CD4-positive, alpha-beta T cell treated with Interleukin-6 at 100 ng/mL for 8 hours (primary cell): Measurements from ENCODE around the gene APH1A.
A peak's percentile ranks its signal among the peaks of the same experiment; 100 is the strongest.
"Not testable (repeated sequence)": the region's sequence is repeated elsewhere in the genome, so short reads cannot be mapped to it uniquely, and the experiment has no call there.

ENCODE experiments used
- DNase-seq: peaks from one replicate; pipeline ENCODE4 v3.0.0-alpha.2; 2020; ENCODE audit warnings: mixed read lengths, low spot score

Gene APH1A

GRCh38 chr1:150268340-150268704, 494 bp downstream of the APH1A start:
- peak; percentile 27 for DNase-seq

GRCh38 chr1:150267896-150268295, 920 bp downstream of the APH1A start:
- no peak for DNase-seq

DNA sequence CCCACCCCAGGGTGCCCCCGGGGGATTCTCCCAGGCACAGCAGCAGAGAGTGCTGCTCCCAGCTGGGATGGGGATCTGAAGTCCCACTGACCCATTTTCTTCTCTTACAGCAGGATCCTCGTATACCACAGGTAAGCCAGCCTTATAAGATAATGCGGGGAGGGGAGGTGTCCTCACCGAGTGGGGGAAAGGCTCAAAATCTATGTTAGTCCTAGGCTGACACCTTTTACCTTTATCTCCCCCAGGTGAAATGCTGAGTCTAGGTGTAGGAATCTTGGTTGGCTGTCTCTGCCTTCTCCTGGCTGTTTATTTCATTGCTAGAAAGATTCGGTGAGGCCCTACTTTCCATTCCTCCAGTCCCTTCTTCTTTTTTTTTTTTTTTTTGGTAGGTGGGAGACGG, 5.3 kb downstream of the APH1A start:
- DNase-seq = no peak

GRCh38 chr1:150262388-150263320, 6.2 kb downstream of the APH1A start:
- no peak for DNase-seq

DNA sequence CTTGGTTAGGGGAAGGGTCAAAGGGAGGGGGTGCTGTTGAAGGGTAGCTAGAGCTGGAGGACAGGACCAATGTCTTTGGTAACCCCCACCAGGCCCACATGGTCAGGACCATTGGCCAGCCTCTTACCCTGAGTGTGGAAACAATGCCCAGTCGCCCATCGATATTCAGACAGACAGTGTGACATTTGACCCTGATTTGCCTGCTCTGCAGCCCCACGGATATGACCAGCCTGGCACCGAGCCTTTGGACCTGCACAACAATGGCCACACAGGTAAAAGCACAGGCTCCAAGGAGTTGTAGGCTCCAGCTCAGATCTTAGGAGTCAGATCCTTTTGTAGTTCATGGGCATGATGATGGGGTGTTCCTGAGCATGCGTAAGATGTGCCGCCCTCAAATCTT, 7.4 kb downstream of the APH1A start:
- DNase-seq = no peak

DNA sequence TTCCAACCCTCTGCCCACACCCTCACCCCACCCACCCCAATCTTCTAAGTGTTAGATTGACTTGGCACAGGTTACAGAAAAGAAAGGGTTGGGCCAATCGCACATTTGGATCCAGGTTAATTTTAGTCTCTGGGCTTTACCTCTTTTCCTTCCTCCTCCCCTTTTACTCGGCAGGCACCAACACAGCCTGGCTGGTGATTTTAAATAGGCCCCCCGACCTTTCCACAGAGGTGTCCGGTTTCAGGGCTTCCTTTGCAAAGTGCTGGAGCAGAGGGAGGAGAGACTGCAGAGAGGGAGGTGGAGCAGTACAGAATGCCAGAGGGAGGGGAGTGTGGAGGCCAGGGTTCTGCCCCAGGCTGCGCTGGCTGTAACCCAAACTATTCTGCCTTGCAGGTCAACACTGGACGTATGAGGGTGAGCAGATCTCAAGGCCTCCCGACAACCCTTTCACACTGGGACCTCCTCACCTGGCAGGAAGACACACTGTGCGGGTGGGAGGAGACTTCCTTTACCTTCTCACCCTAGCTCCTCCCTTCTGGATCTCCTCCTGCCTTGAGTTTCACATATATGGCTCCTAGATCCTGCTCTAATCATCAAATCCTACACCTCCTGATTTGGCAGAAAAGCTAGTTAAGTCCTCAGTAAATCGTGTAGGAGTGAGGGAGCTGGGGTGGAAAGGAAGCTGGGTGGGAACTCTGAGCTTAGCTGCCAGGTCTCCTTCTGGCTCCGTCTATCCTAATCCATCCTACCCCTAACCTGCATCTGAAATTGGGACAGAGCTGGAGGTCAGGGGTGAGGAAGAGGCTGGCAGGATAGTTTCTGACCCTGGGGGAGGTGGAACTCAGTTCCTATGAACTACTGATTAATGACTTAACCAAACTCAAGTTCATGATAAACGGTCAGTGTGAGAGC, 8.8 kb downstream of the APH1A start:
- DNase-seq = no peak

- DNase-seq = no peak
Measured at GRCh38 chr1:150259217-150259616, 9.6 kb downstream of the APH1A start.

DNA sequence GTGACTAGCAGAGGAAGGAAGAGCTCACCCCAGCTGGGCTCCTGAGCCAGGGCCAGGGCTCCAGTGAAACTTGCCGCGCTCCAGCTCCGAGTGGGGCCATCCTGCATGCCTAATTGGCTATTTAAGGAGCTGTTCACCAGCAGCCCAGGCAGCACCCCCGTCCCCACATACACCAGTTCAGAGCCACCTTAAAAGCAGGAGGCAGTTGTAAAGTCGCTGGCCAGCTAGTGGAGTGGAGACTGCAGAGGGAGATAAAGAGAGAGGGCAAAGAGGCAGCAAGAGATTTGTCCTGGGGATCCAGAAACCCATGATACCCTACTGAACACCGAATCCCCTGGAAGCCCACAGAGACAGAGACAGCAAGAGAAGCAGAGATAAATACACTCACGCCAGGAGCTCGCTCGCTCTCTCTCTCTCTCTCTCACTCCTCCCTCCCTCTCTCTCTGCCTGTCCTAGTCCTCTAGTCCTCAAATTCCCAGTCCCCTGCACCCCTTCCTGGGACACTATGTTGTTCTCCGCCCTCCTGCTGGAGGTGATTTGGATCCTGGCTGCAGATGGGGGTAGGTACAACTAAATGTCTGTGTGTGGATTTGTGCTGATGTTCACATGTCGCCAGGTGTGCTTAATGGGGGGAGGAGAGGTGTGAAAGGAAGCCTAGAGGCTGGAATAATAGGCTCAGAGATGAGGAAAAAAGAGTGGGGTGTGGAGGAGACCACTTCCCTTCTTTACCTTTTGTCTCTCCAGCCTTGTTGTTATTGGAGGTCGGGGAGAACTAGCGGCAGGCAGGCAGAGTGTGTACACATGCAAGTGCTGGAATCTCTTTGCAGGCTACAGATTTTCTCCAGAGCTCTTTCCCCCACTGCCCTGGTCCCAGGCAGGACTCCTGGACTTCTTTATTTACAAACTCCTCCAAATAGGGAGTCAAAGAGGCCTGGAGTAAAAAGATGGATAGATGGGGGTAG, 10.9 kb downstream of the APH1A start, which contains the start of gene CA14:
CA14 (plus strand) TSS at position 151 of the 962 bp plus-strand sequence; CDS start at position 506, 355 bp downstream.
- DNase-seq = no peak

DNA sequence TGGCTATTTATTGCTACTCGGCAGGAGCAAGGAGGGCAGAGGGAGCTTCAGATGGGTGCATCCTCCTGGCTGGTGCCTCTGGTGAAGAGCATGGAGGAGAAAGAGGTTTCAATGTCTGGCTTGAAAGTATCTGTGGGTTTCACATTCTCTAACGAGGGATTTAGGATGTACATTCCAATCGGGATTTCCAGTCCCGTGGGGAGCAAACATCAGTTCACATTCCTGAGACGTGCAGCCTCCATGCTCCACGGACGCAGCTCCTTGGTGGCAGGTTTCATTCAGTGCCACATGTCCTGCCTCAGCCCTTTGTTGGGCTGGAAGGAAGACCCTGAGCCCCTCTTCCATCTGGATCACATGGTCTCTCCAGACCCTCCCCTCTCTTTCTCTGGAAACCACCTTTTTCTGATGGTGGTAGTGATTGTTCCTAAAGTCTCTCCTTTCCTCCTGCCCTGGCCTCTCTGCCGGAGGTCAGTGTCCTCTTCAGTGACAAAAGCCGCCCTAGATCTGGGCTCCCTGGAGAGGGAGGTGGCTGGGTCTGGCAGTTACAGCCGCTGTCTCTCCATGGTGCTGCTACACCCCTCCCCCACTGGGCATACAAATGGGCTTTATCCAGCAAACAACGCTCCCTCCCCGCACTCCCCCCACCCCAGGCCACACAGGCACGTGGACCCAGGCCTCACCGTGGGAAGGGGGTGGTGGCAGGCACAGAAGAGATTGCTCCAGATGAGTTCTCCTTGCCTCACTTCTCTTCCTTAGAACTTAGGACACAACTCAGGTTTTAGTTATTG, 12.1 kb downstream of the APH1A start:
- DNase-seq = no peak

GRCh38 chr1:150256198-150256553, 12.6 kb downstream of the APH1A start:
- DNase-seq = no peak

DNA sequence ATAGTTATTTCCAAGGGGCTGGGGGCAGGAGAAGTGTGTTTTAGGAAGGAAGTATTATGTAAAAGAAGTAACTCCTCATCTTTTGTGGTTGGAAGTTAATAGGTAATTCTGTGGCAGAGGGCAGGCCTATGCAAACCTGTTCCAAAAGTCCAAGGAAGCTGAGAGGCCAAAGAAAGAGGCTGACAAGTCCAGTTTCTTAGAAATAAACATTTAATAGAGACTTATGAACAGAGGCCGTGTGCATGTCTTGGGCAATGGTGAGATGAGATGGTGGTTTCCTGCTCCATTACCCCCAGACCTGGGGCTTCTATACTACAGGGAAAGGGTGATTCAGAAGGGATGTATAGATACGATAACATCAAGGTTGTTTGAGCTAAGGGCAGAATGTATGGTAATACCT, 18.9 kb downstream of the APH1A start:
- DNase-seq = no peak

GRCh38 chr1:150243003-150243402, 25.8 kb downstream of the APH1A start:
- no peak for DNase-seq

GRCh38 chr1:150237746-150238145, 31.1 kb downstream of the APH1A start:
- no peak for DNase-seq

DNA sequence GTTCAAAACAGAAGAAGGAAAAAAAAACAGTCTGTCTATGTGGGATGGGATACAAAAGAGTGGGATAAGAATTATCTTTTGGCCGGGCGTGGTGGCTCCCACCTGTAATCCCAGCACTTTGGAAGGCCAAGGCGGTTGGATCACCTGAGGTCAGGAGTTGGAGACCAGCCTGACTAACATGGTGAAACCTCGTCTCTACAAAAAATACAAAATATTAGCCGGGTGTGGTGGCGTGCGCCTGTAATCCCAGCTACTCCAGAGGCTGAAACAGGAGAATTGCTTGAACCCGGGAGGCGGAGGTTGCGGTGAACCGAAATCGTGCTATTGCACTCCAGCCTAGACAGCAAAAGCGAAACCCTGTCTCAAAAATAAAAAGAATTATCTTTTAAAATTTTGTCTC, 31.6 kb downstream of the APH1A start:
- DNase-seq = not testable (repeated sequence)

DNA sequence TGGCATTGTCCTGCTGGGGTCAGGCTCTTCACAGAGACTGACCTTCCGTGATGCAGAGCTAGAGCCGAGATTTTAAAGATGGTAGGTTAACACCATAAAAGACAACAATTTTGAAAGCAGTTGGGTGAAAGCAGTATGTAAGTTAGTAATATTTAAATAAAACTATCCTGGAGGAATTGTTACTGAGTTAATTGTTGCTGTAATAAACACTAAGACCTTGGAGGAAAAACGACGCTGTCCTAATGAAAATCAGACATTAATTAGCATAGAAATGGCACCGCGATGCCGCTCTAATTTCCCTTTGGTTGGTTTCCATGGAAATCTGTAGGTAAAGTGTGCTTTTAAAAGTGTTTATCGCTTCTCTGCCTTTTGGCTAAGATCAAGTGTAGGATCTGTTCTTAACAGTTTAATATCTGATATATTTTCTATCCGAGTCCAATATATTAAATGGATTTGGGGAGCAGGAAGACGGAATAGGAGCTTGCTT, 32.2 kb downstream of the APH1A start:
- DNase-seq = no peak

DNA sequence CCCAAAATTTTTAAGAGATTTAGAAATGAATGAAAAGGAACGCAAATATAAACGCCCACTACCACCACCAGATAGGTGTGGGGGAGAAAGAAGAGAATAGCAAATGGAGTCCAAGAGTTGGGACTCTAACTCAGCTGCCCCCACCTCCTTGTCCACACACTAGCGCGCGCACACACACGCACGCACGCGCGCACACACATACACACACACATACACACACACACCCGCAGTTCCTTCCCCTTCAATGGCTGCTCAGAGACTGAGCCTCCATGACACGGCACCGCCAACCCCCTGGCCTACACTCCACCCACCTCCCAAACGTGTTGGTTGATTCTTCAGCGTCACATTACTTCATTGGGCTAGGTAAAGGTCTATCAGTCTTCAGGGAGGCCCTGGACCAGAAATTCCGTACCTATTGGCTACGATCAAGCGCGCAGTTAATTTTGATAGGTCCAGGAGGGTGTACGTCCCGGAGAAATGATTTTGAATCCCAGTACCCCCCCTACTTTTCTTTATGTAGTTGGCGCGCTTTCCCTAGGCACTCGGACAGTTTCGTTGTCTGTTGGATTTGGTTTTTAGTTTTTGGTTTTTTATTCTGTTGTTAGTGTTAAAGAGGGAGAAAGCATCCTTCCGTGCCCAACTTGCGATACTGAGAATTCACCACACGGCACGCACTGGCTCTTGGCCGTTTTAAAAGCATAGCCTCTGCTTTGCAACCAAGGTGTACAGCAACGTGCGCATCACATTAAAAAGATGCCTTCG, 32.8 kb downstream of the APH1A start, which contains the start of gene ANP32E:
ANP32E (minus strand) TSS at position 261 of the 762 bp plus-strand sequence. CDS start 326 bp downstream, outside the sequence.
- DNase-seq = peak; percentile 97

GRCh38 chr1:150235294-150235851, 33.4 kb downstream of the APH1A start:
- peak; percentile 14 for DNase-seq

- DNase-seq = peak; percentile 83
Measured at GRCh38 chr1:150234566-150235293, 34.1 kb downstream of the APH1A start.

- no peak for DNase-seq
Measured at GRCh38 chr1:150234309-150234565, 34.6 kb downstream of the APH1A start.
